Central memory CD8-positive, alpha-beta T cell (primary cell): ENCODE measurements around the gene RBPMS2.
"Not testable (repeated sequence)": the region's sequence is repeated elsewhere in the genome, so short reads cannot be mapped to it uniquely, and the experiment has no call there.

Source experiments
- ATAC-seq: fragments of 150-1000 bp; cut with Tn5 transposase; replicated peaks from 2 replicates; pipeline ENCODE4 v1.10.0; 2022; ENCODE audit warnings: mild to moderate bottlenecking, moderate FRiP score, moderate number of reproducible peaks; ENCODE audit not compliant: poor library complexity, severe bottlenecking; ENCODE audit errors: extremely low read depth
- DNase-seq, 2 donors: peaks; one replicate each; pipeline ENCODE4 v3.0.0; 2021; ENCODE audit warnings: low spot score in 2 of 2
- H3K27ac Mint-ChIP-seq: one replicate; pipeline ENCODE4 v1.8.0; 2022; ENCODE audit warnings: low read depth, mild to moderate bottlenecking, moderate library complexity, mixed read lengths
- H3K27me3 Mint-ChIP-seq: one replicate; pipeline ENCODE4 v1.8.0; 2022; ENCODE audit warnings: mixed read lengths
- H3K36me3 Mint-ChIP-seq: one replicate; pipeline ENCODE4 v1.8.0; 2022; ENCODE audit warnings: mild to moderate bottlenecking, moderate library complexity, mixed read lengths; ENCODE audit not compliant: insufficient read depth
- H3K4me1 Mint-ChIP-seq: one replicate; pipeline ENCODE4 v1.8.0; 2022; ENCODE audit warnings: mixed read lengths
- H3K4me3 Mint-ChIP-seq: one replicate; pipeline ENCODE4 v1.8.0; 2022; ENCODE audit warnings: mild to moderate bottlenecking, moderate library complexity, mixed read lengths
- H3K9me3 Mint-ChIP-seq: one replicate; pipeline ENCODE4 v1.8.0; 2022; ENCODE audit warnings: mixed read lengths

The RBPMS2 gene

DNA sequence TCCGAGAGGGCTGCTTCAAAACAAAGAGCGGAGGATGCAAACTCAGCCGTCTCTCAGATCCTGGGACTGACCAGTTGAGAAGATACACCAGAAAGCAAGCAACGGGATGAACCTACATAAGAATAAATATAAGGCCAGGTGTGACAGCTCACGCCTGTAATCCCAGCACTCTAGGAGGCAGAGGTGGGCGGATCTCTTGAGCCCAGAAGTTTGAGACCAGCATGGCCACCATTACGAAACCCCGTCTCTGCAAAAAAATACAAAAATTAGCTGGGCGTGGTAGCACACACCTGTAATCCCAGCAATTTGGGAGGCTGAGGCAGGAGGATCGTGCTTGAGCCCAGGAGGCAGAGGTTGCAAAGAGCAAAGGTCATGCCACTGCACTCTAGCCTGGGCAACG, 31.7 kb downstream of the RBPMS2 start:
- DNase-seq: no peak
- H3K9me3 Mint-ChIP-seq: no peaks in the 10 kb centered on the region
- no peak overlapping the region for H3K27ac Mint-ChIP-seq
- H3K36me3 Mint-ChIP-seq: peaks cover 4% of the 10 kb centered on the region
- no peak for ATAC-seq
- peaks cover 21% of the 10 kb centered on the region for H3K27me3 Mint-ChIP-seq
- H3K4me1 Mint-ChIP-seq: no peaks in the 10 kb centered on the region
- H3K4me3 Mint-ChIP-seq: no peak overlapping the region

- DNase-seq (no peak), ATAC-seq (no peak)
- Mint-ChIP-seq H3K27me3 (peaks cover 14% of the 10 kb centered on the region), H3K9me3 (no peaks in the 10 kb centered on the region), H3K4me1 (no peaks in the 10 kb centered on the region), H3K4me3 (no peak overlapping the region), H3K36me3 (peaks cover 4% of the 10 kb centered on the region), H3K27ac (no peak overlapping the region)
Measured at GRCh38 chr15:64742921-64743320, 32.5 kb downstream of the RBPMS2 start.

DNA sequence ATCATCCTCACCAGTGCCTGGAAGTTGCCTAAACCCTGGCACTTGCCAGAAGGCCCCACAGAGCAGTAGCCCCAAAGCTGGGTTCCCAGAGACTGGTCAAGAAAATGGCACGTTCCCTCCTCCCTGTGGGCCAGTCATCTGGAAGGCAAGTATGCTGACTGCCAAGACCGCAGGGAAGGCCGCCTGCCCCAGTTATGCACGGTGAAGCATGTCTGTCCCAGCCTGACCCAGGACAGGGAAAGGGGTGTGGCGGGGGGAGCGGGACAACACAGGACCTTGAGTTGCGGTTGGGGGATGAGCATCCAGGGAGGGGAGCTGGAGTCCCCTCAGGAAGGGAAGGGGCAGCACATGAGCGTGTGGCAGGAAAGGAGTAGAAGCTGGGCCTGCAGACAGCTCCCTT, 33.0 kb downstream of the RBPMS2 start:
- peaks cover 8% of the 10 kb centered on the region for H3K27me3 Mint-ChIP-seq
- no peak for DNase-seq
- no peaks in the 10 kb centered on the region for H3K9me3 Mint-ChIP-seq
- H3K36me3 Mint-ChIP-seq: peaks cover 4% of the 10 kb centered on the region
- no peak for ATAC-seq
- H3K4me1 Mint-ChIP-seq: no peaks in the 10 kb centered on the region
- no peak overlapping the region for H3K27ac Mint-ChIP-seq
- no peak overlapping the region for H3K4me3 Mint-ChIP-seq

DNA sequence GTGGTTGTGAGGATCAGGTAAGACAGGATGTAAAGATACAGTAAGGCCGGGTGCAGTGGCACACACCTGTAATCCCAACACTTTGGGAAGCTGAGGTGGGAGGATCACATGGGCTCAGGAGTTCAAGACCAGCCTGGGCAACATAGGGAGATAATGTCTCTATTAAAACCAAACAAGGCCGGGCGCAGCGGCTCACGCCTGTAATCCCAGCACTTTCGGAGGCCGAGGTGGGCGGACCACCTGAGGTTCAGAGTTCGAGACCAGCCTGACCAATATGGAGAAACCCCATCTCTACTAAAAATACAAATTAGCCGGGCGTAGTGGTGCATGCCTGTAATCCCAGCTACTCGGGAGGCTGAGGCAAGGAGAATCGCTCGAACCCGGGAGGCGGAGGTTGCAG, 33.7 kb downstream of the RBPMS2 start:
- ATAC-seq, DNase-seq, H3K36me3 Mint-ChIP-seq, H3K27me3 Mint-ChIP-seq, H3K9me3 Mint-ChIP-seq, H3K4me1 Mint-ChIP-seq, H3K4me3 Mint-ChIP-seq, H3K27ac Mint-ChIP-seq: not testable (repeated sequence)

DNA sequence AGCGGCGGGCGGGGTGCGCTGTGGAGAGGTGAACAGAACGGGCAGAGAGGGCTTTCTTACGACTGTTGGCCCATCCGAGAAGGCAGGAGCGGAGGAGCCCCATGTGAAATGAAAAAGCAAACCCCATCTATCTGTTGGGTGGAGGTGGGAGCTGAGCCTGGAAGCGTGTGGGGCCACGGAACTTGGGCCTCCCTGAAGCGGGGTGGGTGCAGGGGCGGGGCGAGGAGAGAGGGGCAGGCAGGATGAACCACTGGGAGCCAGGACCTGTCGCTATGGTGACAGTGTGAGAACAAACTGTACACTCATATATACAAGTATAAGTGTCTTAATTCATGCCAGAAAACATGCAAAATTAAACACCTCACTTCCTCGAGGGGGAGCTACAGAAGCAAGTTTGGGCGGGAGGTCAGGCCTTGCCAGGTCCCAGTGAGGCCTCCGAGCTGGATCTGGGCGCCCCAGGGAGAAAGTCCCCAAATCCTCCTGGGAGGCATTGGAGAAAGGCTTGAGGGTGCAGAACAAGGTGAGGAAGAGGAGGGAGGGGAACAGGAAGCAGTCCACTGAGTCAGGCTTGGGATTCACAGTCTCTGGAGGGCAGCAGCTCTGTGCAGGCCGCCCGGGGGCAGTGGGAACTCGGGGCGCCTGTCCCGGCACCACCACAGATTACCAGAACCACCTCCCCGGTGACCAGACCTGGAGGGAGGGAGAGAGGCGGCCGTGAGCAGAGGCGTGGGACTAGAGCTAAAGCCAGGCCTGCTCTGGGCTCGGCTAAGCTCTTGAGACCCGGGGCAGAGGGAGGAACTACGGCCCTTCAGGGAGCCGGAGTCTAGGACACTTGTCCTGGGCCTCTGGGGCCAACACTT, 34.8 kb downstream of the RBPMS2 start:
- Mint-ChIP-seq H3K4me1 (no peaks in the 10 kb centered on the region), H3K36me3 (peaks cover 4% of the 10 kb centered on the region), H3K27ac (no peak overlapping the region), H3K4me3 (no peak overlapping the region), H3K27me3 (no peaks in the 10 kb centered on the region), H3K9me3 (no peaks in the 10 kb centered on the region)
- ATAC-seq (no peak), DNase-seq (no peak)

DNA sequence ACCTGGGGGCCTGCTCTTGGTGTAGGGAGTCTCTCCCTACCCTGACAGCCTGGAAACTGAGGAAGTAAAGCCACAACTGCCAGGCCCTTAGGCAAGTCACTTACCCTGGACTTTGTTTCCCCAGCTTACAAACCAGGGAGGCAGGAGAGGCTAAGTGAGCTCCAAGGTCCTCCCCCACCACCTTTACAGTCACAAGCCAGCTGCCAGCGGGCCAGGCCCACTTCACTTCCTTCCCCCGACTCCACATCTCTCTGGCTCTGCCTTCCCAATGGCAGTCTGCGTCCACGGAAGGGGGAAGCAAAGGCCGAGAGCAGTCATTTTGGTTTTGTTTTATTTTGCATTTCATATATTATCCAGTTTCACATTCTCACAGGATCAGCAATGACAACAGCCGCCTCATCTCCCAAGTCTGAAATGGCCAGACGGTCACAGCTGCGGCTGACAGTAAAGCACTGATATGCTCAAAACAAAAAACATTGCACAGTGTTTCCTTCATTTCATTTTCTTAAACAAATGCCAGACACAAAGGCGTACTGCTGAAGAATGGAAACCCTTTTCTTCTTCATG, 35.7 kb downstream of the RBPMS2 start:
- ATAC-seq (no peak), DNase-seq (no peak)
- Mint-ChIP-seq H3K27ac (no peak overlapping the region), H3K27me3 (no peaks in the 10 kb centered on the region), H3K9me3 (no peaks in the 10 kb centered on the region), H3K4me1 (no peaks in the 10 kb centered on the region), H3K36me3 (peaks cover 4% of the 10 kb centered on the region), H3K4me3 (no peak overlapping the region)

DNA sequence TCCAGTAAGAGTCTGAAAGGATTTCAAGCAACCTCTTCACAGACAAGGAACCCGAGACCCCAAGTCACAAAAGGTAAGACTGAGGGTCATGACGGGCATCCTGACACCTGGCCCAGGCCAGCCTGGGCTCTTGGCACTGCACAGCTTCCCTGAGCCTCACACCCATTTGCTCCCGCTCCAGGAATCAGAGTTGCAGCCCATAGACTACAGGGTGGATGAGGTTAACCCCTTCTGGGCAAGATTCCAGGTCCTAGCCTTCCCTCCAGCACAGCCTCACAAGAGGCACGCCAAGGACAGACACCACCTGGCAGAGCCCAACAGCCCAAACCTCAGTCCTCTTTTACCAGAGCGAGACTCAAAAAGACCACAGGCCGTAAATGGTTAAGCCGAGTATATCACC, 36.2 kb downstream of the RBPMS2 start:
- no peak for DNase-seq
- Mint-ChIP-seq H3K27ac (no peak overlapping the region), H3K4me3 (no peak overlapping the region), H3K4me1 (no peaks in the 10 kb centered on the region), H3K36me3 (peaks cover 4% of the 10 kb centered on the region), H3K9me3 (no peaks in the 10 kb centered on the region), H3K27me3 (no peaks in the 10 kb centered on the region)
- no peak for ATAC-seq

- H3K4me3 Mint-ChIP-seq: no peak overlapping the region
- ATAC-seq: no peak
- no peaks in the 10 kb centered on the region for H3K9me3 Mint-ChIP-seq
Measured at GRCh38 chr15:64738226-64739095, 36.9 kb downstream of the RBPMS2 start.

GRCh38 chr15:64732156-64732860, 43.1 kb downstream of the RBPMS2 start:
- Mint-ChIP-seq H3K27ac (no peak overlapping the region), H3K27me3 (no peaks in the 10 kb centered on the region), H3K9me3 (no peaks in the 10 kb centered on the region), H3K36me3 (no peaks in the 10 kb centered on the region), H3K4me1 (peaks cover 14% of the 10 kb centered on the region), H3K4me3 (no peak overlapping the region)
- DNase-seq (no peak), ATAC-seq (no peak)

More at GRCh38 chr15:64738226-64739095, 36.9 kb downstream of the RBPMS2 start:
- H3K36me3 Mint-ChIP-seq: peaks cover 4% of the 10 kb centered on the region
- no peaks in the 10 kb centered on the region for H3K4me1 Mint-ChIP-seq
- H3K27me3 Mint-ChIP-seq: no peaks in the 10 kb centered on the region
- no peak for DNase-seq
- H3K27ac Mint-ChIP-seq: no peak overlapping the region

GRCh38 chr15:64731805-64732151, 43.6 kb downstream of the RBPMS2 start:
- Mint-ChIP-seq H3K27me3 (no peaks in the 10 kb centered on the region), H3K9me3 (no peaks in the 10 kb centered on the region), H3K4me1 (peaks cover 14% of the 10 kb centered on the region), H3K36me3 (no peaks in the 10 kb centered on the region), H3K4me3 (no peak overlapping the region), H3K27ac (no peak overlapping the region)
- no peak for DNase-seq
- ATAC-seq: no peak

DNA sequence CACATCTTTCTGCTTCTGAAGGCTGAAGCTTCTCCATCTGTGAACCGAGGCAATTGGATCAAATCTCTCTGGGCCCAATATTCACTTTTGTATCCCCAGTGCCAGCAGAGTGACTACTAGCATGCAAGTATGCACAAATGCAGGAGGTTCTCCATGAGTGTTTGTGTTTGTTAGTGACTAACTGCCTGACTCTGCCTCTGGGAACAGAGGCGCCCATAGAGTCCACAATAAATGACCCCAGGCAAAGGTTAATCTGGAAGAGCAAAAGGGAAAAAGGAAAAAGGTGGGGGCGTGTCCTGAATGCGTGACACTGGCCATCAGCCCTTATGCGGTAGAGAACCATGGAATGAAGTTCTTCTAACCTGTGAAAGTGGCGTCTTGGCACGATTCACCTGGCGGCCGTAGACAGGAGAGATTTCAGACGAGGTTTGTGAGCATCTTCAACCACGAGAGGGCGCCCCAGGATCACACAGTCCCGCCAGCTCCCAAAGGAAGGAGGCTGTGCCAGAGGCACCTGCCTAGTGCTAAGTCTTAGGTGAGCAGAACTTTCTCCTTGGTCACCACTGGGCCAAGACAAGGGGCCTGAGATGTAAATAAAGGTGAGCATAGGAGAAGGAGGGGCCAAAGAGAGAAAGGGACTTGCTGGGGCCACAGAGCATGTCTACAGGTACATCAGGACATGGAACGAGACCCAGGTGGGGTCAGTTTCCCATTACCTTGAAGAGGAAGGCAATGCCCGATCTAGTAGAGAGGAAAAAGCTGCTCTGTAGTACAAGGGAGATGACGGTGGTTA, 44.2 kb downstream of the RBPMS2 start:
- Mint-ChIP-seq H3K36me3 (no peaks in the 10 kb centered on the region), H3K27ac (no peak overlapping the region), H3K9me3 (no peaks in the 10 kb centered on the region), H3K27me3 (no peaks in the 10 kb centered on the region), H3K4me1 (peaks cover 14% of the 10 kb centered on the region), H3K4me3 (no peak overlapping the region)
- ATAC-seq (peak; percentile 79), DNase-seq (peak; percentile 73 to 85)

GRCh38 chr15:64730151-64730550, 45.2 kb downstream of the RBPMS2 start:
- Mint-ChIP-seq H3K27ac (no peak overlapping the region), H3K9me3 (no peaks in the 10 kb centered on the region), H3K4me3 (no peak overlapping the region), H3K4me1 (peaks cover 14% of the 10 kb centered on the region), H3K36me3 (no peaks in the 10 kb centered on the region), H3K27me3 (no peaks in the 10 kb centered on the region)
- no peak for DNase-seq
- no peak for ATAC-seq
